22Rv1 (cell line): ENCODE results near the gene FAHD1.
"Not testable (repeated sequence)": the region's sequence is repeated elsewhere in the genome, so short reads cannot be mapped to it uniquely, and the experiment has no call there.

ENCODE experiments used
- H3K27ac ChIP-seq: fragments of 450-650 bp; 2 replicates; pipeline ENCODE4 v1.5.1; 2017
- ZFX ChIP-seq: fragments of 450-650 bp; IDR thresholded peaks from 2 replicates; pipeline ENCODE4 v1.6.1; 2017; ENCODE audit warnings: antibody characterized with exemption, borderline replicate concordance
- TF ChIP-seq, protein P1 (sequence below): fragments of 450-650 bp; IDR thresholded peaks from 2 replicates; pipeline ENCODE4 v1.5.1; 2017; ENCODE audit warnings: mild to moderate bottlenecking

Gene FAHD1

DNA sequence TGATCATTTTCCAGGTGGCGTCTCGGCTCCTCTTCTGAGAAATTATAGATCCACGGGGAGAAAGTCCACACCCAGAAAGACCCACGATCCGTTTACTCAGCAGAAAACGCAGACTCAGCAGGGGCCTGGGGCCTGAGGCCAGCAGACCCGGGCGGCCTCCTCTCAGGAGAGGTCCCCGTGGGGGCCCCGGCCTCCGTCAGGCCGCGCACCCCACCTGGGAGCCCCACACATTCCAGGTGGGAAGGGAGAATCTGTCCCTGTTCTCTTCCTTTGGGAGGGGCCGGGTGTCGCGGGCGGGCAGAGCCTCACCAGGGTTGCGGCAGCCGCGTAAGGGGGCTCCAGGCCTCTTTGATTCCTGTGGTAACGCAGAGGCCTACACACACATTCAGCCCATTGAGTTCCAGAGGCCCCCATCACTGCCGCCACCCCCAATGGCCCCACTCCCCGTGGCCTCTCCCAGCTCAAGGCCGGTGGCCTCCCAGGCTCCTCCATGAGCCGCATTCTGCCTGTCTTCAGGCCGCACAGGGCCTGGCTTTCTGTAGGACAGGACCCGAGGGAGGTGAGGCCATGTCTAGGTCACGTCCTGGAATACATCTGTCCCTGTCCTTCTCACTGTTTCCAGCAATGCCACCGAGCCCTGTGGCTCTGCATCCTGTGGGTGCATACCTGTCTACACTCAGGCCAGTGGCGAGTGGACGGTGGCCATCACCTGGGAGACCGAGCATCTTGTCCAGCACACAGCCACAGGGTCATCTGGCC, 31.9 kb upstream of the FAHD1 start:
- H3K27ac ChIP-seq = no peak overlapping the region
- no peak for TF ChIP-seq ZFX
- TF ChIP-seq, protein P1, sequence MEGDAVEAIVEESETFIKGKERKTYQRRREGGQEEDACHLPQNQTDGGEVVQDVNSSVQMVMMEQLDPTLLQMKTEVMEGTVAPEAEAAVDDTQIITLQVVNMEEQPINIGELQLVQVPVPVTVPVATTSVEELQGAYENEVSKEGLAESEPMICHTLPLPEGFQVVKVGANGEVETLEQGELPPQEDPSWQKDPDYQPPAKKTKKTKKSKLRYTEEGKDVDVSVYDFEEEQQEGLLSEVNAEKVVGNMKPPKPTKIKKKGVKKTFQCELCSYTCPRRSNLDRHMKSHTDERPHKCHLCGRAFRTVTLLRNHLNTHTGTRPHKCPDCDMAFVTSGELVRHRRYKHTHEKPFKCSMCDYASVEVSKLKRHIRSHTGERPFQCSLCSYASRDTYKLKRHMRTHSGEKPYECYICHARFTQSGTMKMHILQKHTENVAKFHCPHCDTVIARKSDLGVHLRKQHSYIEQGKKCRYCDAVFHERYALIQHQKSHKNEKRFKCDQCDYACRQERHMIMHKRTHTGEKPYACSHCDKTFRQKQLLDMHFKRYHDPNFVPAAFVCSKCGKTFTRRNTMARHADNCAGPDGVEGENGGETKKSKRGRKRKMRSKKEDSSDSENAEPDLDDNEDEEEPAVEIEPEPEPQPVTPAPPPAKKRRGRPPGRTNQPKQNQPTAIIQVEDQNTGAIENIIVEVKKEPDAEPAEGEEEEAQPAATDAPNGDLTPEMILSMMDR = no peak

DNA sequence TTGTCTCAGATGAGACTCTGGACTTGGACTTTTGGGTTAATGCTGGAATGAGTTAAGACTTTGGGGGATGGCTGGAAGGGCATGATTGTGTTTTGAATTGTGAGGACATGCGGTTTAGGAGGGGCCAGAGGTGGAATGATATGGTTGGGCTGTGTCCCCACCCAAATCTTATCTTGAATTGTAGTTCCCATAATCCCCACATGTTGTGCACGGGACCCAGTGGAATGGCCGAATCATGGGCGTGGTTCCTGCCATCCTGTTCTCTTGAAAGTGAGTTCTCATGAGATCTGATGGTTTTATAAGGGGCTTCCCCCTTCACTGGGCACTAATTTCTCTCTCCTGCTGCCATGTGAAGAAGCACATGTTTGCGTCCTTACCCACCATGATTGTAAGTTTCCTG, 27.7 kb upstream of the FAHD1 start:
- not testable (repeated sequence) for H3K27ac ChIP-seq

DNA sequence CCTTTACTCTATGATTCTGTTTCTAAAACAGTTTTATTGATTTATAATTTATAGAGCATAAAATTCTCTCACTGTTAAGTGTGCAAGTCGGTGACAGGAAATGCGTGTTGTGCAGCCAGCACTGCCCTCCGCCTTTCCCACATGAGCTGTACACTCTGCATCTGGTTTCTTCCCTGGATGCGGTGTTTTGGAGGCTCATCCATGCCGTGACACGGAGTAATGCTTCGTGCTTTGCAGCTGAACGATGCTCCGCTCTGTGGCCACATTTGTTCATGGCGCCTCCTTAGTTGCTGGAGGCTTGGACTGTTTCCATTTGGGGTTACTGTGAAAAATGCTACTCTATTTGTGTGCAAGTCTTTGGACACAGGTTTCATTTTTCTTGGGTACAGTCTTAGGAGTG, 26.3 kb upstream of the FAHD1 start:
- no peak overlapping the region for H3K27ac ChIP-seq
- TF ChIP-seq, protein P1 = no peak
- TF ChIP-seq ZFX = no peak

DNA sequence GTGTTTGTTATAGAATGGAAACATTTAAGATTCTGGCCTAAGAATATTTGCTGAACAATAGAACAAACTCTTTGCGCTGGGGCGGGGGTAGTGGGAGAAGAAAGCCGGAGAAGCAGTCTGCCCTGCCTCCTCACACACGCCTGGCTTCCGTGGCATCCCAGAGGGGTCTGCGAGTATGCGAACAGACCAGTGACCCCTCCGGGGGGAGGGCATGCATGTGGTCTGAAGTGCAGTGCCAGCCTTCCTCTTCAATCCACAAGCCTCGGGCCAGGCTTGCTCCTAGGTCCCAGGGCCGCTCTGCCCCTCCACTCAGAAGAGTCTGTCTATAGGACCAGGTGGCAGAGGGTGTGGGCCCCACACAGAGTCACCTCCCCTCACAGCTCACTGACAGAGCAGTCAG, 19.4 kb upstream of the FAHD1 start:
- TF ChIP-seq ZFX = no peak
- TF ChIP-seq, protein P1 = no peak
- H3K27ac ChIP-seq = no peak overlapping the region

DNA sequence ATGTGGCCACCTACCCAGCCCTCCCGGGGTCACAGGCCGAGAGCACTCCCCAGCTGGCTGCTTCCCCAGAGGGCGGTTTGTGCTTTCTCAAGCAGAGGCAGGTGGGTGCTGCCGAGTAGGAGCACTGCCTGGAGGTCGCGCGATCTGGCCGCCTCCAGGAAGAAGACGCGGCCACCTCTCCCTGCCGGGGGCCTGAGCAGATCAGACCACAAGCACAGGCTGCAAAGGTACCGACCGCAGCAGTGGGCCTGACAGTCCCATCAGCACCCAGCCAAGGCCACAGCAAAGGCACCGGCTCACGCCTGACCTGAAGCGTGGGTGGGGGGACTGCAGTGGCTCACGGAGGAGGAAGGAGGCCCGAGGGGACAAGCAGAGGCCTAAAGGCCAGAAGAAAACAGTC, 18.3 kb upstream of the FAHD1 start:
- TF ChIP-seq, protein P1 = no peak
- no peak for TF ChIP-seq ZFX
- no peak overlapping the region for H3K27ac ChIP-seq

DNA sequence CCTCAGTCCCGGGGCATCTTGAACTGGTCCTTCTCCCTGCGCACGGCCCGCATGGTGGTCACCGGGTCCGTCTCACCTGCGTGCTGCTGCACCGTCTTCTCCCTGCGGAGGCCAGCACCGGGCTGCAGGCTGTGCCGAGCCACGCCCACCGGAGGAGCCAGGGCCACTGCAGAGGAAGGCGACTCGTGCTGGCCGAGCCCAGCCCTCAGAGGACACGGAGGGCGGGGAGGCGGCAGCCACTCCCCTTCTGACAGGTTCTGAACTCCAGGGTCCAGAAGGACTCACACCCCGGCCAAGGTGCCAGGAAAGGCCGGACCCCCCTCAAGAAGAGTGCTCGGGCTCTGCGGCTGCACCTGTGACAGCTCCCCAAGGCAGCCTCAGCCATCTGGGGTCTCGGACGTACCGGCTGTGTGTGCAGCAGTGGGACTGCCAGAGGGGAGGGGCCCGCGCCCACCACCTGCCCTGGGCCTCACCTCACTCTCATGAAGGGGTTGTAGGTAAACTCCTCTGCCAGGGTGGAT, 17.7 kb upstream of the FAHD1 start:
- no peak overlapping the region for H3K27ac ChIP-seq
- no peak for TF ChIP-seq ZFX
- TF ChIP-seq, protein P1 = peak; percentile 33

DNA sequence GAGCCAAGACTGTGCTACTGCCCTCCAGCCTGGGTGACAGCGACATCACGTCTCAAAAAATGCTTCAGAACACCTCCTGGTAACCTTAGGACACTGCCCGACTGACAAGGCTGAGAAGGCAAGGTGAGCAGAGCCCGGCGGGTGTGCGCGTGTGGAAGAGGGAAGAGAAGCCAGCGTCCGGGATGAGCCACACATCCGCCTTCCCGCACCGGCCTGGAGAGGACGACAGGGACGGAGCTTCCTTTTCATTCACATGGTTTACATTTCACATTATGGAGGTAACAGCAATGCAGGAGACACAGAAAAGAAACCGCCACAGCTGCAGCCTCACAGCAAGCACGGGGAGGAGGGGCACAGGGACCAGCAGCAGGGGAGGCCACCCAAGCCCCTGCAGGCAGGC, 16.9 kb upstream of the FAHD1 start:
- no peak overlapping the region for H3K27ac ChIP-seq
- TF ChIP-seq ZFX = no peak
- TF ChIP-seq, protein P1 = no peak

DNA sequence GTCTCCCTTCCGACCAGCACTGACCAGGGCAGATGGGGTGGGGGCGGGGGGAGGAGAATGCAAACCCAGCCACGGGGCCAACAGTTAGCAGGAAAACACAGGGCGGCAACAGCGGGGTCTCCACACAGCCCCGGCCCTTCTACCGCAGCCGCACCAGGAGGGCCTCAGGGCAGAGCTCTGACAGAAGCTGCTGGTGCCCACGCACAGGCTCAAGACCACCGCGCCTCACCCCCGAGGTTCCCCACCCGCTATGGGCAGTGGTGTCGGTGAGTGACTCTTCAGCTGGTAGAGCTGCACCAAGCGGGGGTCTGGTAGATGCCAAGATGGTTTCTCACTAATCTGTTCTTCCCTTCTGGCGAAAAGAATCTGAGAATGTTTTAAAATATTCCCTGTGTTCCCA, 16.5 kb upstream of the FAHD1 start:
- no peak for TF ChIP-seq ZFX
- TF ChIP-seq, protein P1 = no peak
- H3K27ac ChIP-seq = no peak overlapping the region
